Esophagus squamous epithelium (tissue), 5 donors: Measurements from ENCODE around the gene RNF39. TPM values are rescaled to one million over a fixed set of nuclear protein-coding genes. Genes with fewer than 3 reads are reported as not detected.

Experiments
- DNase-seq: peaks from one replicate; lab custom pipeline; 2025; lab: John Stamatoyannopoulos, UW
- H3K27ac ChIP-seq, 4 donors: fragments of 200-600 bp; sonication (generic); one replicate each; pipeline ENCODE4 v1.5.1; 2016 to 2019; ENCODE audit warnings: mild to moderate bottlenecking in 1 of 4
- H3K27me3 ChIP-seq, 4 donors: fragments of 200-600 bp; sonication (generic); 1 replicate in 3 of 4; 2 replicates in 1 of 4; pipeline versions ENCODE4 v1.5.1 to v1.6.0; 2017 to 2021; ENCODE audit warnings: antibody characterized with exemption in 1 of 4
- H3K36me3 ChIP-seq, 3 donors: fragments of 200-600 bp; sonication (generic); one replicate each; pipeline ENCODE4 v1.5.1; 2016 to 2019
- H3K4me1 ChIP-seq, 3 donors: fragments of 200-600 bp; sonication (generic); one replicate each; pipeline ENCODE4 v1.5.1; 2017 to 2019
- H3K4me3 ChIP-seq, 4 donors: fragments of 200-600 bp; sonication (generic); 1 replicate in 3 of 4; 2 replicates in 1 of 4; pipeline ENCODE4 v1.5.1; 2016 to 2019; ENCODE audit warnings: mild to moderate bottlenecking in 2 of 4, moderate library complexity in 1 of 4
- H3K9me3 ChIP-seq, 3 donors: fragments of 200-600 bp; sonication (generic); one replicate each; pipeline ENCODE4 v1.5.1; 2016 to 2019
- CTCF ChIP-seq, 6 experiments: fragments of 450-650 bp in 4 of 6; fragments of 200-600 bp in 2 of 6; sonication (generic) in 2 of 6; IDR thresholded peaks; one replicate each; pipeline ENCODE4 v1.5.1; 2016 to 2019; ENCODE audit warnings: antibody characterized with exemption in 6 of 6, mild to moderate bottlenecking in 4 of 6, moderate library complexity in 4 of 6
- POLR2A ChIP-seq, 4 donors: fragments of 450-650 bp; IDR thresholded peaks; one replicate each; pipeline ENCODE4 v1.6.1; 2017; ENCODE audit warnings: antibody characterized with exemption in 4 of 4, mild to moderate bottlenecking in 4 of 4, moderate library complexity in 3 of 4
- WGBS, 2 donors: methylation state at CpG; one replicate each; pipeline ENCODE4 v1.1.5; 2018; 5-methylcytosine and 5-hydroxymethylcytosine counted together
- intact Hi-C: fragments of 100-400 bp; cut with DNase I; formaldehyde crosslinking; loops from one replicate; pipeline ENCODE4 v1.15.0; 2022
- total RNA-seq, 4 donors: library from RNA; depleted of rRNA; stranded (reverse); fragments of >200 nt; gene quantifications; one replicate each; pipeline ENCODE4 v1.1.0, GENCODE V29; 2016
- donor health status: DM: yes; HTN: yes; CAD: no.

RNF39 gene
- total RNA-seq, 4 donors from 2014 or later: 3.1 to 11.4 (median 9.2) TPM

GRCh38 chr6:30077218-30077617, 1.6 kb upstream of the RNF39 start:
- Histone ChIP-seq H3K4me1 (peaks cover 14 to 40% (median 15%) of the 10 kb centered on the region in 3 donors), H3K27ac (no peak overlapping the region), H3K9me3 (no peaks in the 10 kb centered on the region), H3K27me3 (peaks cover 0 to 64% (median 5%) of the 10 kb centered on the region in 4 donors), H3K4me3 (no peak overlapping the region), H3K36me3 (peaks cover 0 to 6% (median 0%) of the 10 kb centered on the region in 3 donors)
- TF ChIP-seq POLR2A (IDR thresholded peaks at IDR 0.05): no peak
- no peak for TF ChIP-seq CTCF (IDR thresholded peaks at IDR 0.05)
- WGBS, 2 donors: 40% methylated on average over 4 of the region's 4 CpGs
- intact Hi-C loops: no loop called here
- DNase-seq: no peak

- peaks cover 14 to 50% (median 18%) of the 10 kb centered on the region in 3 donors for H3K4me1 ChIP-seq
- H3K36me3 ChIP-seq: peaks cover 0 to 18% (median 0%) of the 10 kb centered on the region in 3 donors
- no peak for DNase-seq
- TF ChIP-seq POLR2A (IDR thresholded peaks at IDR 0.05): no peak
- peak in 5 of 6 experiments; percentile 31 to 47 (median 37) for TF ChIP-seq CTCF (IDR thresholded peaks at IDR 0.05)
- 18 to 25% methylated on average over 7 to 9 of the region's 22 CpGs for WGBS, 2 donors
- intact Hi-C loops: no loop called here
- peak overlapping the region; percentile 45 to 68 (median 62) for H3K4me3 ChIP-seq
- peak overlapping the region; percentile 8 to 81 (median 74) for H3K27ac ChIP-seq
- H3K27me3 ChIP-seq: peaks cover 0 to 75% (median 5%) of the 10 kb centered on the region in 4 donors
- no peaks in the 10 kb centered on the region for H3K9me3 ChIP-seq
Measured at GRCh38 chr6:30075790-30076732, 492 bp upstream of the RNF39 start.

- Histone ChIP-seq H3K4me3 (peak overlapping the region; percentile 45 to 68 (median 62)), H3K9me3 (no peaks in the 10 kb centered on the region), H3K36me3 (peaks cover 0 to 34% (median 0%) of the 10 kb centered on the region in 3 donors), H3K27me3 (peaks cover 0 to 80% (median 5%) of the 10 kb centered on the region in 4 donors), H3K4me1 (peaks cover 14 to 55% (median 20%) of the 10 kb centered on the region in 3 donors), H3K27ac (peak overlapping the region; percentile 71 to 81 (median 74))
- DNase-seq: no peak
- intact Hi-C loops: no loop called here
- no peak for TF ChIP-seq POLR2A (IDR thresholded peaks at IDR 0.05)
- no peak for TF ChIP-seq CTCF (IDR thresholded peaks at IDR 0.05)
- 5 to 6% methylated on average over 27 to 31 of the region's 37 CpGs for WGBS, 2 donors
Measured at GRCh38 chr6:30074331-30075093, 1.1 kb downstream of the RNF39 start.

GRCh38 chr6:30073489-30074235, 1.9 kb downstream of the RNF39 start:
- Histone ChIP-seq H3K36me3 (peaks cover 0 to 42% (median 3%) of the 10 kb centered on the region in 3 donors), H3K27ac (no peak overlapping the region), H3K4me3 (peak overlapping the region; percentile 45 to 68 (median 62)), H3K4me1 (peaks cover 14 to 58% (median 20%) of the 10 kb centered on the region in 3 donors), H3K9me3 (no peaks in the 10 kb centered on the region), H3K27me3 (peaks cover 0 to 72% (median 5%) of the 10 kb centered on the region in 4 donors)
- 37 to 49% methylated on average over 4 to 5 of the region's 7 CpGs for WGBS, 2 donors
- intact Hi-C loops: no loop called here
- DNase-seq: no peak
- TF ChIP-seq POLR2A (IDR thresholded peaks at IDR 0.05) (no peak), CTCF (IDR thresholded peaks at IDR 0.05) (no peak)
